ENCODE results near the gene MUC4.
"Not testable (repeated sequence)": the region's sequence is repeated elsewhere in the genome, so short reads cannot be mapped to it uniquely, and the experiment has no call there.

Gene MUC4

GRCh38 chr3:195736866-195737490 lies 74.8 kb downstream of the MUC4 start:
- DNase-seq = no peak

GRCh38 chr3:195735036-195735695 lies 76.6 kb downstream of the MUC4 start:
- DNase-seq = no peak

DNA sequence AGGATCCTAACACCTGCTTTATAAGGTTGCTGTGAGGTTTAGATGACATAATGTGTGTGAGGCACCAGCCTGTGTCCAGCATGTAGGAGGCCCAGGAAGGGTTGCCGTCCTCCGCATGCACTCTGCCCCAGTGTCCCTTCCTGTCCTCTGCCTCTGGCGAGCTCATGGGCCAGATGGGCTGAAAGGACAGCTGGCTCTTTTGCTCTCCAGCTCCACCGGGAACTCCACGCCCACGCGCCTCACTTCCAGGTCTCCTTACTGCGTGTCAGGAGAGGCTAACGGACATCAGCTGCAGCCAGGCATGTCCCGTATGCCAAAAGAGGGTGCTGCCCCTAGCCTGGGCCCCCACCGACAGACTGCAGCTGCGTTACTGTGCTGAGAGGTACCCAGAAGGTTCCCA lies 78.8 kb downstream of the MUC4 start:
- no peak for DNase-seq

DNA sequence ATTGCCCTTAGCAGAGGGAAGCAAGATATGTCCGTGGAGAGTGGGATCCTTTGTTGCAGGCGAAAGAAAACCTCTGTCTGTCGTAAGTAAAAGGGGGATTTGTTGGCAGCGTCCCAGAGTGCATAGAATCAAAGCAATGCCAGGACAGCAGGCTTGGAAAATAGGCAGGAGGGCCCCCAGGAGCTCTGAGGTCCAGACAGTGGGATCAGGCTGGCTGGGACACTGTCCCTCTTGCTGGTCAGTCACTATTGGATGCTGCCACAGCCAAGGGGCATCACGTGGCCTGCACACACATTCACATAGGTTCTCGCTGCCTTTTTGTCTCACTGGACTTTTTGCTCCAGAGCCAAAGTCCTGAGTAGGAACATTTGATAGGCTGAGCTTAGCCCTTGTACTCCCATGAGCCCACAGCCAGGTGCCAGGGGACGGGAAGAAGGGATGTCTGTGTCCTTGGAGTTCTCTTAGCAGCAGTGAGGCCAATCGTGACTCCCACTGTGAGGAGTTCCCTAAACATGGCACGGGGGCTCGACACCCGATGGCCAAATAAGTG lies 80.3 kb downstream of the MUC4 start:
- DNase-seq = no peak

GRCh38 chr3:195729476-195730251 lies 82.1 kb downstream of the MUC4 start:
- DNase-seq = no peak

DNA sequence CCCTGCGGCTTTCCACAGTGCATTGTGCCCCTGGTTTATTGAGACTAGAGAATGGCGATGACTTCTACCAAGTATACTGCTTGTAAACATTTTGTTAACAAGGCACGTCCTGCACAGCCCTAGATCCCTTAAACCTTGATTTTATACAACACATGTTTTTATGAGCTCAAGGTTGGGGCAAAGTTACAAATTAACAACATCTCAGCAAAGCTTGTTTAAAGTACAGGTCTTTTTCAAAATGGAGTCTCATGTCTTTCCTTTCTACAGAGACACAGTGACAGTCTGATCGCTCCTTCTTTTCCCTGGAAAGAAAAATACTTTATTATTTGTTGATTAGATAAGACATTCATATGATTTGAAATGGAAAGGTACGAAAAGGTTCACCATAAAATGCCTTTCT lies 82.9 kb downstream of the MUC4 start:
- not testable (repeated sequence) for DNase-seq

DNA sequence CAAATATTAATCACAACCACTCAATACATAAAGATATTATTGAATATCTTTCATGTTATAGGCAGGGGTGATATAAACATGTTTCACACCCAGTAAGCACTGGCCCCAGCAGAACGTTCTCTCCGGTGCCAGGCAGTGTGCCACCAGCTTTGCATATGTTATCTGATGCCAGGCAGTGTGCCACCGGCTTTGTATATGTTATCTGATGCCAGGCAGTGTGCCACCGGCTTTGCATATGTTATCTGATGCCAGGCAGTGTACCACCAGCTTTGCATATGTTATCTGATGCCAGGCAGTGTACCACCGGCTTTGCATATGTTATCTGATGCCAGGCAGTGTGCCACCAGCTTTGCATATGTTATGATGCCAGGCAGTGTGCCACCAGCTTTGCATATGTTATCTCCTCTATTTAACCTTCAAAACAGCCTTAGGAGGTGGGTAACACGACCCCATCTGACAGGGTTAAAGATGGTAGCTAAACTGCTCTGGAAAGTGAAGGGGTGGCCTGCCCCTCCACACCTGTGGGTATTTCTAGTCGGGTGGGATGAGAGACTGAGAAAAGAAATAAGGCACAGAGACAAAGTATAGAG lies 84.0 kb downstream of the MUC4 start:
- DNase-seq = no peak

- not testable (repeated sequence) for DNase-seq
These were observed 85.6 kb downstream of the MUC4 start for GRCh38 chr3:195725916-195726740.

GRCh38 chr3:195724363-195724762 lies 87.4 kb downstream of the MUC4 start:
- DNase-seq = not testable (repeated sequence)

- DNase-seq = not testable (repeated sequence)
These were observed 88.8 kb downstream of the MUC4 start for GRCh38 chr3:195722996-195723345.

GRCh38 chr3:195722139-195722995 lies 89.4 kb downstream of the MUC4 start:
- not testable (repeated sequence) for DNase-seq

GRCh38 chr3:195720831-195721506 lies 90.8 kb downstream of the MUC4 start, which contains the start of gene MUC20:
TSS of gene MUC20 (plus strand) at chr3:195720978. CDS start at chr3:195721008, 30 bp downstream.
- not testable (repeated sequence) for DNase-seq

DNA sequence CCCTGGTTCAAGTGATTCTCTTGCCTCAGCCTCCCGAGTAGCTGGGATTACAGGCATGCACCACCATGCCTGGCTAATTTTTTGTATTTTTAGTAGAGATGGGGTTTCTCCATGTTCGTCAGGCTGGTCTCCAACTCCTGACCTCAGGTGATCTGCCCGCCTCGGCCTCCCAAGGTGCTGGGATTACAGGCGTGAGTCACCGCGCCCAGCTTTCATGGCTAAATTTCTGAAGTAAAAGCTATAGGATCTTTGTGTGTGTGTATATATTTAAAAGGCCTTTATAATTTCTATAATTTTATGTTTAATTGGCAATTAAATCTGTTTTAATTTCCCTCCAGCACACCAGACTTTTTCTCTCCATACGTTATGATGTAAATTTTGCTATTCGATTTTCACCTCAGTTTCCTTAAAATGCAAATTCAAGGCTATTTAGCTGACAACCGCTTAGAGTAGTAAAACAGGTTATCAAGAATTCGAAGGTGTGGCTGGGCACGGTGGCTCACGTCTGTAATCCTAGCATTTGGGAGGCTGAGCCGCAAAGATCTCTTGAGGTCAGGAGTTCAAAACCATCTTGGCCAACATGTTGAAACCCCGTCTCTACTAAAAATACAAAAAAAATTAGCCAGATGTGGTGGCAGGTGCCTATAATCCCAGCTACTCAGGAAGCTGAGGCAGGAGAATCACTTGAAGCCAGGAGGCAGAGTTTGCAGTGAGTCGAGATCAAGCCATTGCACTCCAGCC lies 92.0 kb downstream of the MUC4 start:
- DNase-seq = not testable (repeated sequence)

GRCh38 chr3:195718477-195718984 lies 93.2 kb downstream of the MUC4 start:
- DNase-seq = no peak

GRCh38 chr3:195717852-195718476 lies 93.8 kb downstream of the MUC4 start:
- DNase-seq = no peak

DNA sequence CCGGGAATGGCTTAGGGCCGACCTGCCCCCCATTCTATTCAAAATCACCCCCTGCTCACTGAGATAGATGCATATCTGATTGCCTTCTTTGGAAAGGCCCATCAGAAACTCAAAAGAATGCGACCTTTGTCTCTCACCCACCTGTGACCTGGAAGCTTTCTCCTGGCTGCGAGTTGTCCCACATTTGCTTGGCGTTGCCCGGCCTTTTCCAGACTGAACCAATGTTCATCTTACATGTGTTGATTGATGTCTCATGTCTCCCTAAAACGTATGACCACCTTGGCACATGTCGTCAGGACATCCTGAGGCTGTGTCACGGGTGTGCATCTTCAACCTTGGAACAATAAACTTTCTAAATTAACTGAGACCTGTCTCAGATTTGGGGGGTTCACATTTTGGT lies 94.3 kb downstream of the MUC4 start:
- DNase-seq = no peak

GRCh38 chr3:195715583-195716266 lies 96.0 kb downstream of the MUC4 start:
- DNase-seq = no peak

DNA sequence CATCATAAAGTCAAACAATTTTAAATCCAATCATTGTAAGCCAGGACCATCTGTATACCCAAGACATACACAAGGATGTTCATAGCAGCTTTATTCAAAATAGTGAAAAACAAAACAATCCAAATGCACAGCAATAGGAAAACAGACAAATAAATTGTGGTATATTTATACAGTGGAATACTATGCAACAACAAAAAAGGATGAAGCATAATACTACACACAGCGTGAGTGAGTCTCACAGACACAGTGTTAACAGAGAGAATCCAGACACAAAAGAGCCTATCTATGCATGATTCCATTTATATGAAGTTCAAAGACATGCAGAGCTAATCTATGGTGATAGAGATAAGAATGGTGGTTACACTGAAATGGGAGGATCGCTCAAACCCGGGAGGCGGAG lies 96.6 kb downstream of the MUC4 start:
- no peak for DNase-seq
